ENCODE measurements around the gene PTPRN2. TPM values are rescaled to one million over a fixed set of nuclear protein-coding genes. Genes with fewer than 3 reads are reported as not detected.

Gene PTPRN2
- total RNA-seq, 1 donor from 2014 or later, result 2.4 TPM

GRCh38 chr7:157832006-157832405 is 755.6 kb downstream of the PTPRN2 start:
- H3K36me3 ChIP-seq (ENCODE audit: control insufficient read depth, insufficient read depth, low read length), result no peaks in the 10 kb centered on the region
- no peaks in the 10 kb centered on the region for H3K27me3 ChIP-seq (ENCODE audit: control insufficient read depth, insufficient read depth, low read length)
- DNase-seq (ENCODE audit: low read depth), result no peak
- no peak for TF ChIP-seq CTCF (IDR thresholded peaks at IDR 0.05; ENCODE audit: insufficient read depth, low read length, poor library complexity, severe bottlenecking)
- H3K4me3 ChIP-seq (ENCODE audit: low read depth, low read length), result no peak overlapping the region

GRCh38 chr7:157831143-157831905 is 756.3 kb downstream of the PTPRN2 start:
- TF ChIP-seq CTCF (IDR thresholded peaks at IDR 0.05; ENCODE audit: insufficient read depth, low read length, poor library complexity, severe bottlenecking), result no peak
- H3K27me3 ChIP-seq (ENCODE audit: control insufficient read depth, insufficient read depth, low read length), result no peaks in the 10 kb centered on the region
- DNase-seq (ENCODE audit: low read depth), result no peak
- H3K4me3 ChIP-seq (ENCODE audit: low read depth, low read length), result no peak overlapping the region
- no peaks in the 10 kb centered on the region for H3K36me3 ChIP-seq (ENCODE audit: control insufficient read depth, insufficient read depth, low read length)

GRCh38 chr7:157830331-157830730 is 757.3 kb downstream of the PTPRN2 start:
- Histone ChIP-seq H3K36me3 (ENCODE audit: control insufficient read depth, insufficient read depth, low read length) (no peaks in the 10 kb centered on the region), H3K27me3 (ENCODE audit: control insufficient read depth, insufficient read depth, low read length) (no peaks in the 10 kb centered on the region), H3K4me3 (ENCODE audit: low read depth, low read length) (no peak overlapping the region)
- no peak for TF ChIP-seq CTCF (IDR thresholded peaks at IDR 0.05; ENCODE audit: insufficient read depth, low read length, poor library complexity, severe bottlenecking)
- DNase-seq (ENCODE audit: low read depth), result no peak

- no peaks in the 10 kb centered on the region for H3K27me3 ChIP-seq (ENCODE audit: control insufficient read depth, insufficient read depth, low read length)
- no peaks in the 10 kb centered on the region for H3K36me3 ChIP-seq (ENCODE audit: control insufficient read depth, insufficient read depth, low read length)
- no peak for TF ChIP-seq CTCF (IDR thresholded peaks at IDR 0.05; ENCODE audit: insufficient read depth, low read length, poor library complexity, severe bottlenecking)
- H3K4me3 ChIP-seq (ENCODE audit: low read depth, low read length), result no peak overlapping the region
- DNase-seq (ENCODE audit: low read depth), result no peak
These were observed 758.1 kb downstream of the PTPRN2 start for GRCh38 chr7:157829491-157829890.

- no peaks in the 10 kb centered on the region for H3K27me3 ChIP-seq (ENCODE audit: control insufficient read depth, insufficient read depth, low read length)
- no peak for TF ChIP-seq CTCF (IDR thresholded peaks at IDR 0.05; ENCODE audit: insufficient read depth, low read length, poor library complexity, severe bottlenecking)
- no peak for DNase-seq (ENCODE audit: low read depth)
- H3K36me3 ChIP-seq (ENCODE audit: control insufficient read depth, insufficient read depth, low read length), result no peaks in the 10 kb centered on the region
- H3K4me3 ChIP-seq (ENCODE audit: low read depth, low read length), result no peak overlapping the region
These were observed 758.7 kb downstream of the PTPRN2 start for GRCh38 chr7:157828881-157829280.

- Histone ChIP-seq H3K27me3 (ENCODE audit: control insufficient read depth, insufficient read depth, low read length) (no peaks in the 10 kb centered on the region), H3K36me3 (ENCODE audit: control insufficient read depth, insufficient read depth, low read length) (no peaks in the 10 kb centered on the region), H3K4me3 (ENCODE audit: low read depth, low read length) (no peak overlapping the region)
- no peak for DNase-seq (ENCODE audit: low read depth)
- no peak for TF ChIP-seq CTCF (IDR thresholded peaks at IDR 0.05; ENCODE audit: insufficient read depth, low read length, poor library complexity, severe bottlenecking)
These were observed 759.4 kb downstream of the PTPRN2 start for GRCh38 chr7:157828190-157828589.

Data from kidney epithelial cell (primary cell).